Mammary epithelial cell (primary cell): Measurements from ENCODE around the gene TMEM127.

Source experiments
- CTCF ChIP-seq, 2 donors: IDR thresholded peaks in 1 of 2; conservative IDR thresholded peaks in 1 of 2; 2 replicates each; pipeline ENCODE4 v1.5.1; 2011 to 2012; ENCODE audit warnings: inconsistent platforms in 2 of 2, low read length in 2 of 2, mild to moderate bottlenecking in 2 of 2, control low read depth in 1 of 2, low read depth in 1 of 2; ENCODE audit not compliant: insufficient read depth in 1 of 2; ENCODE audit errors: extremely low read depth in 1 of 2
- EZH2 ChIP-seq: IDR thresholded peaks from 2 replicates; pipeline ENCODE4 v1.6.1; 2012; ENCODE audit warnings: low read length, inconsistent platforms, borderline replicate concordance

- TF ChIP-seq CTCF (conservative IDR thresholded peaks at IDR 0.05 in 1 of 2, IDR thresholded peaks at IDR 0.05 in 1 of 2; ENCODE audit: extremely low read depth in 1 of 2, insufficient read depth in 1 of 2, low read depth in 1 of 2, low read length in 2 of 2) (no peak), EZH2 (no peak)
Measured at GRCh38 chr2:96252526-96252925, 13.3 kb downstream of the TMEM127 start.
